ENCODE measurements around the gene SST. TPM values are rescaled to one million over a fixed set of nuclear protein-coding genes. Genes with fewer than 3 reads are reported as not detected.
"Not testable (repeated sequence)": the region's sequence is repeated elsewhere in the genome, so short reads cannot be mapped to it uniquely, and the experiment has no call there.

SST gene
- total and polyA plus RNA-seq, 2 donors from 2014 or later, result not detected

GRCh38 chr3:187686621-187687273 is 16.6 kb upstream of the SST start:
- H3K36me3 ChIP-seq (ENCODE audit: control insufficient read depth in 2 of 3, insufficient read depth in 3 of 3, low read length in 3 of 3), result no peaks in the 10 kb centered on the region
- H3K9ac ChIP-seq (ENCODE audit: low read length in 3 of 3), result no peak overlapping the region
- intact Hi-C loops (cut with DNase I), result no loop called here
- H3K4me3 ChIP-seq (ENCODE audit: low read length in 3 of 3), result no peak overlapping the region
- FAIRE-seq (no peak), DNase-seq (no peak)
- H3K27ac ChIP-seq (ENCODE audit: low read depth in 2 of 2, low read length in 2 of 2), result no peak overlapping the region
- peaks cover 0 to 6% (median 3%) of the 10 kb centered on the region in 3 donors for H3K9me3 ChIP-seq (ENCODE audit: control insufficient read depth in 2 of 3, insufficient read depth in 1 of 3, low read length in 3 of 3)
- no peak for TF ChIP-seq CTCF (IDR thresholded peaks at IDR 0.05; ENCODE audit: borderline replicate concordance, extremely low read depth, insufficient read depth)
- H3K4me1 ChIP-seq (ENCODE audit: control insufficient read depth in 2 of 3, insufficient read depth in 2 of 3, low read depth in 1 of 3, low read length in 3 of 3), result no peaks in the 10 kb centered on the region
- no peaks in the 10 kb centered on the region for H3K27me3 ChIP-seq (ENCODE audit: control insufficient read depth, insufficient read depth, low read length)

GRCh38 chr3:187685948-187686347 is 15.8 kb upstream of the SST start:
- Histone ChIP-seq H3K27ac (ENCODE audit: low read depth in 2 of 2, low read length in 2 of 2) (no peak overlapping the region), H3K36me3 (ENCODE audit: control insufficient read depth in 2 of 3, insufficient read depth in 3 of 3, low read length in 3 of 3) (no peaks in the 10 kb centered on the region), H3K4me3 (ENCODE audit: low read length in 3 of 3) (no peak overlapping the region), H3K9me3 (ENCODE audit: control insufficient read depth in 2 of 3, insufficient read depth in 1 of 3, low read length in 3 of 3) (peaks cover 0 to 6% (median 3%) of the 10 kb centered on the region in 3 donors), H3K9ac (ENCODE audit: low read length in 3 of 3) (no peak overlapping the region), H3K4me1 (ENCODE audit: control insufficient read depth in 2 of 3, insufficient read depth in 2 of 3, low read depth in 1 of 3, low read length in 3 of 3) (no peaks in the 10 kb centered on the region), H3K27me3 (ENCODE audit: control insufficient read depth, insufficient read depth, low read length) (no peaks in the 10 kb centered on the region)
- no peak for DNase-seq
- intact Hi-C loops (cut with DNase I), result no loop called here
- no peak for TF ChIP-seq CTCF (IDR thresholded peaks at IDR 0.05; ENCODE audit: borderline replicate concordance, extremely low read depth, insufficient read depth)
- FAIRE-seq, result no peak

- Histone ChIP-seq H3K9ac (ENCODE audit: low read length in 3 of 3) (no peak overlapping the region), H3K4me3 (ENCODE audit: low read length in 3 of 3) (no peak overlapping the region), H3K27ac (ENCODE audit: low read depth in 2 of 2, low read length in 2 of 2) (no peak overlapping the region), H3K36me3 (ENCODE audit: control insufficient read depth in 2 of 3, insufficient read depth in 3 of 3, low read length in 3 of 3) (no peaks in the 10 kb centered on the region), H3K27me3 (ENCODE audit: control insufficient read depth, insufficient read depth, low read length) (no peaks in the 10 kb centered on the region), H3K4me1 (ENCODE audit: control insufficient read depth in 2 of 3, insufficient read depth in 2 of 3, low read depth in 1 of 3, low read length in 3 of 3) (no peaks in the 10 kb centered on the region), H3K9me3 (ENCODE audit: control insufficient read depth in 2 of 3, insufficient read depth in 1 of 3, low read length in 3 of 3) (peaks cover 0 to 6% (median 3%) of the 10 kb centered on the region in 3 donors)
- intact Hi-C loops (cut with DNase I), result no loop called here
- DNase-seq, result no peak
- FAIRE-seq, result no peak
- no peak for TF ChIP-seq CTCF (IDR thresholded peaks at IDR 0.05; ENCODE audit: borderline replicate concordance, extremely low read depth, insufficient read depth)
Measured at GRCh38 chr3:187684880-187685279, 14.7 kb upstream of the SST start.

- no peak for TF ChIP-seq CTCF (IDR thresholded peaks at IDR 0.05; ENCODE audit: borderline replicate concordance, extremely low read depth, insufficient read depth)
- Histone ChIP-seq H3K27me3 (ENCODE audit: control insufficient read depth, insufficient read depth, low read length) (no peaks in the 10 kb centered on the region), H3K9ac (ENCODE audit: low read length in 3 of 3) (no peak overlapping the region), H3K36me3 (ENCODE audit: control insufficient read depth in 2 of 3, insufficient read depth in 3 of 3, low read length in 3 of 3) (no peaks in the 10 kb centered on the region), H3K27ac (ENCODE audit: low read depth in 2 of 2, low read length in 2 of 2) (no peak overlapping the region), H3K4me3 (ENCODE audit: low read length in 3 of 3) (no peak overlapping the region), H3K4me1 (ENCODE audit: control insufficient read depth in 2 of 3, insufficient read depth in 2 of 3, low read depth in 1 of 3, low read length in 3 of 3) (no peaks in the 10 kb centered on the region), H3K9me3 (ENCODE audit: control insufficient read depth in 2 of 3, insufficient read depth in 1 of 3, low read length in 3 of 3) (peaks cover 0 to 6% (median 3%) of the 10 kb centered on the region in 3 donors)
- DNase-seq (no peak), FAIRE-seq (no peak)
- intact Hi-C loops (cut with DNase I), result no loop called here
Measured at GRCh38 chr3:187684444-187684843, 14.2 kb upstream of the SST start.

- H3K9me3 ChIP-seq (ENCODE audit: control insufficient read depth in 2 of 3, insufficient read depth in 1 of 3, low read length in 3 of 3); DNase-seq; H3K36me3 ChIP-seq (ENCODE audit: control insufficient read depth in 2 of 3, insufficient read depth in 3 of 3, low read length in 3 of 3); H3K4me1 ChIP-seq (ENCODE audit: control insufficient read depth in 2 of 3, insufficient read depth in 2 of 3, low read depth in 1 of 3, low read length in 3 of 3); H3K4me3 ChIP-seq (ENCODE audit: low read length in 3 of 3); H3K27me3 ChIP-seq (ENCODE audit: control insufficient read depth, insufficient read depth, low read length); H3K27ac ChIP-seq (ENCODE audit: low read depth in 2 of 2, low read length in 2 of 2); FAIRE-seq; H3K9ac ChIP-seq (ENCODE audit: low read length in 3 of 3); intact Hi-C loops (cut with DNase I): not testable (repeated sequence)
Measured at GRCh38 chr3:187681756-187682155, 11.6 kb upstream of the SST start.

Data from kidney (tissue), 14 donors.